Measurements from ENCODE around the gene CD52.

- no peak for TF ChIP-seq EZH2 (IDR thresholded peaks at IDR 0.05)
- TF ChIP-seq ELF1 (IDR thresholded peaks at IDR 0.05; ENCODE audit: borderline replicate concordance, low read depth), result no peak
- TF ChIP-seq CTCF (IDR thresholded peaks at IDR 0.05 in 2 of 3, conservative IDR thresholded peaks at IDR 0.05 in 1 of 3; ENCODE audit: borderline replicate concordance in 1 of 3, insufficient read depth in 1 of 3, low read depth in 2 of 3, low read length in 2 of 3), result no peak
- no peak for TF ChIP-seq POLR2A (IDR thresholded peaks at IDR 0.05; ENCODE audit: borderline replicate concordance, extremely low read depth, insufficient read depth, insufficient read length)
These were observed 29.3 kb upstream of the CD52 start for GRCh38 chr1:26288311-26288941.
